Fibroblast of mammary gland (primary cell): ENCODE results near the gene KRIT1.

Experiments
- DNase-seq: peaks from one replicate; pipeline ENCODE4 v3.0.0-alpha.2; 2010; ENCODE audit warnings: low read depth
- H3K4me3 ChIP-seq: 2 replicates; pipeline ENCODE4 v1.5.1; 2011; ENCODE audit warnings: low read depth, mild to moderate bottlenecking, low read length, moderate library complexity; ENCODE audit not compliant: control insufficient read depth
- CTCF ChIP-seq: conservative IDR thresholded peaks from 2 replicates; pipeline ENCODE4 v1.5.1; 2011; ENCODE audit warnings: low read depth, low read length, inconsistent platforms; ENCODE audit not compliant: control insufficient read depth, insufficient read depth

KRIT1 gene

DNA sequence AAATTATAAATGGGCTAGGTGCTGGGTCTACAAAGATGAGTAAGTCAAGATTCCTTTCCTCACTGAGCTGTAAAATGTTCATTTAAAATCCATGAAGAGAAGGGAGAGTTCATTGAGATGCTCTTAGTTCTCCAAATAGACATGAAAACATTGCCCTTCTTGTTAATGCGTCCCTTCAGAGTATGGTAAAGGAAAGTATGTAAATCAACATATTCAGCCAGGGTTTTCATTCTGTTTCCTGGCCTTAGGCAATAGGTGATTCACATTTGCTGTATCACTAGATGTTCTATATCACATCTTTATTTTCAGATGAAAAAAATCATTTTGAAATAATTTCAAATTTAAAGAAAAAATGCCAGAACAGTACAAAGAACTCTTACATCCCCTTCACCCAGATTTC is 5.5 kb upstream of the KRIT1 start:
- TF ChIP-seq CTCF: no peak
- H3K4me3 ChIP-seq: no peak overlapping the region
- no peak for DNase-seq

DNA sequence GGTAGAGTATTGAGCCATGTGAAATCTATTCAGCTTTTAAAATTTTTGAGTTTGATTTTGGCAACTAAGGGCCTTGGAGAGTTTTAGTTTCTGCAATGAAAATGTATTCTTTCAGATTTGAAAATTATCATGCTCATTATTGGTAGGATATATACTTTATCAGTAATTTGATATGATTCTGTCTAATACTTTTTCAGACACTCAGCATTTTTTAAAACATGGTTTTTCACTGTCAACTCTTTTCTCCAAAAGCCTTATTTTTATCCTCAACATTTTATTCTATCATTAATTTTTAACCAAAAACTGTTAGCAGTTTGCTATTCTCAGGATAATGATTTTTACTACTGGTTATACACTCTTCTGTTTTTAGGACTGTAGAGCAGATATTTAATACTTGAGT is 4.9 kb upstream of the KRIT1 start:
- TF ChIP-seq CTCF: no peak
- no peak overlapping the region for H3K4me3 ChIP-seq
- DNase-seq: no peak

DNA sequence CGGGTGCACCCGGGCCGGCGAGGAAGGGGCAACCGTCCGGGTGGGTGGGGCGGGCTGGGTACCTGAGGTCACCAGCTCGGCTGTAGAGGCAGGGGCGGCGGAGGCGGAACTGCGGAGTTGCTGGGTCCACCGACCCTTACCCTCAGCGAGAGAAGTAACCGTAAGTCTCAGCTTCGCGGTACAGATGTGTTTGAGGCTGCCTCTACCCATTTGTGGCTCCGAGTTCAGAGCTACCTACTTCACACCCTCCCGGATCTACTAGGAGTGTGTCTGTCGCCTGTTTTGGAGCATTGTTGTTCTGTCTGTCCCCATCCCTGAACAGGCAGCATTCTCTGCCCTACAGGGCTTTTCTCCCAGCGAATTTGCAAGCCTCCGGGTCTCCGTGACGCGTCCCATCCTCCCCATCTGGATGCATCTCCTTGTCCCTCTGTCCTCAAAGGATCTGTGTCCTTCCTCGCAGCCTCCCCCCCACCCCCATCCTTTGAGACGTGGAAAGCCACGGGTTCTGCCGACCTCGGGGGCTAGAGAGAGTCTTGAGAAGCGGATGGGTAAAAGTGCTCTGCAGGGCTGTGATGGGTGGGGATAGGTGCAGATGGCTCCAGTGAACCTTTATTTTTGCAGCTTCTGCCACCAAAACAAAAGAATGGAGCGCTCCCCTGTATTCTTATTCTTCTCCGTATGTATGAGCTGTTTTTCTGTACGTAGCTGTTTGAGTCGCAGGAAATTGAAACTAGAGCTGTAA is 817 bp upstream of the KRIT1 start:
- H3K4me3 ChIP-seq: peak overlapping the region; percentile 80
- DNase-seq: peak; percentile 16
- TF ChIP-seq CTCF: no peak

- DNase-seq: peak; percentile 27
- peak overlapping the region; percentile 80 for H3K4me3 ChIP-seq
- TF ChIP-seq CTCF: no peak
Measured at GRCh38 chr7:92244808-92245486, 767 bp downstream of the KRIT1 start.

DNA sequence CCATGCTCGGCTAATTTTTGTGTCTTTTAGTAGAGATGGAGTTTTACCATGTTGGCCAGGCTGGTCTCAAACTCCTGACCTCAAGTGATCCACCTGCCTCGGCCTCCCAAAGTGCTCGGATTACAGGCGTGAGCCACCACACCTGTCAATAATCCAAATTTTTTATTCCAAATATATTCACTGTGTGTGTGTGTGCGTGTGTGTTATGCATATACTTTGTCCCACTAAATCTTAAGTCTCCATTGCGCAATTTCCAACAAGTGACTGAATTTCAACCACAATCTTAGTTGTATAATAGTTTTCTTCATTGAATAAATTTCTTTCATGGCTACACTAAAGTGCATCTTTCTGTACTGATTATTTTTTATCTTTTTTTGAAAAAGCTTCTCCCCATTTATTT is 2.7 kb downstream of the KRIT1 start:
- no peak overlapping the region for H3K4me3 ChIP-seq
- DNase-seq: peak; percentile 16
- no peak for TF ChIP-seq CTCF

DNA sequence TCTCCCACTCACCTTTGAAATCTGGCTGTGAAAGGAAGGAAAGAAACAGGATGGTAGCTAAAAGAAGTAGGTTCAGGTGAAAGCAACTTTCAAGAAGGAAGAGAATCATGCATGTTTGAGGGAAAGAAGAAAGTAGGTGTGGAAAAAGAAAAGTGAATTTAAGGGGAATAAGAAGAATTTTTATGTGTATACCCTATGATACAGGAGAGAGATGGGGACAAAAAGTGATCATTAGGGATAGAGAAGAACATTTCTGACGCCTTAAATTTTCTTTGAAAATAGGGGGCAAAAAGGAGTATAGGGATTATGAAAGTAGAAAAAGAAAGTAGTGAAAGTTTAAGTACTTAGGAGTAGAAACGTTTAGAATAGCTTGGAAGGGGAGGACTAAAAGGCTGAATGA is 15.2 kb downstream of the KRIT1 start:
- TF ChIP-seq CTCF: no peak
- H3K4me3 ChIP-seq: no peak overlapping the region
- no peak for DNase-seq
